H1 (cell line): Measurements from ENCODE around the gene SMYD3.

Source experiments
- ASH2L ChIP-seq: fragments of 200-600, 300-600 bp; sonication (generic); IDR thresholded peaks from one replicate; pipeline ENCODE4 v1.7.1; 2017; ENCODE audit warnings: low read length
- CEBPB ChIP-seq: IDR thresholded peaks from 2 replicates; pipeline ENCODE4 v1.6.1; 2012; ENCODE audit warnings: low read depth, low read length
- TBP ChIP-seq: IDR thresholded peaks from 2 replicates; pipeline ENCODE4 v1.6.1; 2011; ENCODE audit warnings: low read depth, low read length, improper control_type of control experiment
- TF ChIP-seq, protein P1 (sequence below), 3 experiments: IDR thresholded peaks; 1 replicate in 2 of 3; 2 replicates in 1 of 3; pipeline versions ENCODE4 v1.5.1 to v1.6.1; 2011; ENCODE audit warnings: low read length in 3 of 3, mild to moderate bottlenecking in 3 of 3, inconsistent platforms in 2 of 3, low read depth in 1 of 3, moderate library complexity in 1 of 3; ENCODE audit not compliant: insufficient read depth in 1 of 3; ENCODE audit errors: control extremely low read depth in 1 of 3
- TF ChIP-seq, protein P2 (sequence below): IDR thresholded peaks from 2 replicates; pipeline ENCODE4 v1.6.1; 2011; ENCODE audit warnings: low read depth, mild to moderate bottlenecking, low read length; ENCODE audit not compliant: insufficient read depth

DNA sequence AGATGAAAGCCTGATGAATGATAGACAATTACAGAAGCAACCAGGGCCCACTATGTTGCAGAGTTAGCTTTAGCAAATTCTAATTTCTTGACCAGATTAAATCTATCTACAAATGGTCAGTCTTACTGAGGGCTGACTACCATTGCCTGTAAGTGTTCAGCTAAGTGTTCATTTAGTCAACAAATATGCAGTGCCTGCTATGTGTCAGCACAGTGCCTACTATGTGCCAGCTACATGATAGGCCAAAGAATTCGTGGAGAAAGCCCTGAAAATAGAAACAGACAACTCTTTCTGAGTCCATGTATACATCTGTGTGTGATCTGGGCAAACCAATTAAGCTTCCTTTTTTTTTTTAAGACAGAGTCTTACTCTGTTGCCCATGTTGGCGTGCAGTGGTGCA lies 212.8 kb downstream of the SMYD3 start:
- TF ChIP-seq, protein P1, sequence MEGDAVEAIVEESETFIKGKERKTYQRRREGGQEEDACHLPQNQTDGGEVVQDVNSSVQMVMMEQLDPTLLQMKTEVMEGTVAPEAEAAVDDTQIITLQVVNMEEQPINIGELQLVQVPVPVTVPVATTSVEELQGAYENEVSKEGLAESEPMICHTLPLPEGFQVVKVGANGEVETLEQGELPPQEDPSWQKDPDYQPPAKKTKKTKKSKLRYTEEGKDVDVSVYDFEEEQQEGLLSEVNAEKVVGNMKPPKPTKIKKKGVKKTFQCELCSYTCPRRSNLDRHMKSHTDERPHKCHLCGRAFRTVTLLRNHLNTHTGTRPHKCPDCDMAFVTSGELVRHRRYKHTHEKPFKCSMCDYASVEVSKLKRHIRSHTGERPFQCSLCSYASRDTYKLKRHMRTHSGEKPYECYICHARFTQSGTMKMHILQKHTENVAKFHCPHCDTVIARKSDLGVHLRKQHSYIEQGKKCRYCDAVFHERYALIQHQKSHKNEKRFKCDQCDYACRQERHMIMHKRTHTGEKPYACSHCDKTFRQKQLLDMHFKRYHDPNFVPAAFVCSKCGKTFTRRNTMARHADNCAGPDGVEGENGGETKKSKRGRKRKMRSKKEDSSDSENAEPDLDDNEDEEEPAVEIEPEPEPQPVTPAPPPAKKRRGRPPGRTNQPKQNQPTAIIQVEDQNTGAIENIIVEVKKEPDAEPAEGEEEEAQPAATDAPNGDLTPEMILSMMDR (IDR thresholded peaks at IDR 0.05; ENCODE audit: control extremely low read depth in 1 of 3, insufficient read depth in 1 of 3, low read depth in 1 of 3, low read length in 3 of 3): no peak
- TF ChIP-seq CEBPB: no peak
- TF ChIP-seq ASH2L: no peak
- TF ChIP-seq, protein P2, sequence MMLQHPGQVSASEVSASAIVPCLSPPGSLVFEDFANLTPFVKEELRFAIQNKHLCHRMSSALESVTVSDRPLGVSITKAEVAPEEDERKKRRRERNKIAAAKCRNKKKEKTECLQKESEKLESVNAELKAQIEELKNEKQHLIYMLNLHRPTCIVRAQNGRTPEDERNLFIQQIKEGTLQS: no peak
- no peak for TF ChIP-seq TBP
